CD14-positive monocyte (primary cell): ENCODE data around the gene APBB1. TPM values are rescaled to one million over a fixed set of nuclear protein-coding genes. Genes with fewer than 3 reads are reported as not detected.

ENCODE experiments used
- DNase-seq, 3 donors: peaks; one replicate each; pipeline ENCODE4 v3.0.0-alpha.2; 2011 to 2022
- H2AFZ ChIP-seq: 2 replicates; pipeline ENCODE4 v1.6.0; 2012; ENCODE audit warnings: mild to moderate bottlenecking, low read depth, low read length, inconsistent platforms; ENCODE audit not compliant: insufficient read depth, poor library complexity, severe bottlenecking
- H3K27ac ChIP-seq, 2 donors: 1 replicate in 1 of 2; 2 replicates in 1 of 2; pipeline ENCODE4 v1.5.1; 2012 to 2013; ENCODE audit warnings: low read length in 2 of 2, control low read depth in 1 of 2, inconsistent platforms in 1 of 2, low read depth in 1 of 2, mild to moderate bottlenecking in 1 of 2
- H3K27me3 ChIP-seq, 2 donors: one replicate each; pipeline versions ENCODE4 v1.6.0 to v1.6.1; 2011 to 2013; ENCODE audit warnings: low read length in 2 of 2; ENCODE audit not compliant: control insufficient read depth in 2 of 2, insufficient read depth in 2 of 2
- H3K36me3 ChIP-seq, 2 donors: replicated peaks in 1 of 2; 1 replicate in 1 of 2; 2 replicates in 1 of 2; pipeline versions ENCODE4 v1.5.1 to v1.6.1; 2012 to 2013; ENCODE audit warnings: low read length in 2 of 2, control low read depth in 1 of 2, inconsistent platforms in 1 of 2, mild to moderate bottlenecking in 1 of 2; ENCODE audit not compliant: insufficient read depth in 2 of 2, control insufficient read depth in 1 of 2
- H3K4me1 ChIP-seq, 2 donors: 1 replicate in 1 of 2; 2 replicates in 1 of 2; pipeline versions ENCODE4 v1.5.1 to v1.6.1; 2012 to 2013; ENCODE audit warnings: low read length in 2 of 2, control low read depth in 1 of 2, inconsistent platforms in 1 of 2, mild to moderate bottlenecking in 1 of 2, moderate library complexity in 1 of 2; ENCODE audit not compliant: insufficient read depth in 2 of 2, control insufficient read depth in 1 of 2
- H3K4me2 ChIP-seq: replicated peaks from 2 replicates; pipeline ENCODE3; 2012; ENCODE audit warnings: low read length, moderate library complexity, mild to moderate bottlenecking; ENCODE audit not compliant: poor library complexity, severe bottlenecking; ENCODE audit errors: extremely low read depth
- H3K4me3 ChIP-seq, 3 experiments: fragments of 200-600 bp in 1 of 3; sonication (generic) in 1 of 3; replicated peaks in 1 of 3; 1 replicate in 2 of 3; 2 replicates in 1 of 3; pipeline ENCODE4 v1.5.1; 2011 to 2013; ENCODE audit warnings: low read length in 3 of 3, mild to moderate bottlenecking in 3 of 3, control low read depth in 2 of 3, low read depth in 2 of 3, inconsistent platforms in 1 of 3, moderate library complexity in 1 of 3
- H3K79me2 ChIP-seq: 2 replicates; pipeline ENCODE4 v1.6.0; 2012; ENCODE audit warnings: mild to moderate bottlenecking, control low read depth, inconsistent platforms, low read length, moderate library complexity; ENCODE audit not compliant: insufficient read depth
- H3K9ac ChIP-seq: 2 replicates; pipeline ENCODE4 v1.6.0; 2017; ENCODE audit warnings: low read length, mild to moderate bottlenecking; ENCODE audit not compliant: insufficient read depth, poor library complexity, severe bottlenecking
- H3K9me3 ChIP-seq, 2 donors: replicated peaks in 1 of 2; 1 replicate in 1 of 2; 2 replicates in 1 of 2; pipeline versions ENCODE4 v1.5.1 to v1.6.1; 2012 to 2013; ENCODE audit warnings: low read length in 2 of 2, control low read depth in 1 of 2; ENCODE audit not compliant: control insufficient read depth in 1 of 2, insufficient read depth in 1 of 2
- H4K20me1 ChIP-seq: 2 replicates; pipeline ENCODE4 v1.6.0; 2012; ENCODE audit warnings: mild to moderate bottlenecking, low read length, control low read depth, moderate library complexity; ENCODE audit not compliant: insufficient read depth
- H3K27ac Mint-ChIP-seq, 7 donors: one replicate each; pipeline ENCODE4 v1.8.0; 2020; ENCODE audit warnings: mild to moderate bottlenecking in 7 of 7, mixed read lengths in 7 of 7, moderate library complexity in 6 of 7, inconsistent platforms in 2 of 7
- H3K27me3 Mint-ChIP-seq, 3 donors: one replicate each; pipeline ENCODE4 v1.8.0; 2021 to 2022; ENCODE audit warnings: low read depth in 3 of 3, mild to moderate bottlenecking in 3 of 3, mixed read lengths in 3 of 3, moderate library complexity in 3 of 3, inconsistent platforms in 1 of 3
- H3K36me3 Mint-ChIP-seq, 2 donors: one replicate each; pipeline ENCODE4 v1.8.0; 2020; ENCODE audit warnings: mixed read lengths in 2 of 2, inconsistent platforms in 1 of 2, mild to moderate bottlenecking in 1 of 2
- H3K4me1 Mint-ChIP-seq: one replicate; pipeline ENCODE4 v1.8.0; 2020; ENCODE audit warnings: mild to moderate bottlenecking, mixed read lengths
- H3K4me3 Mint-ChIP-seq, 2 donors: one replicate each; pipeline ENCODE4 v1.8.0; 2020; ENCODE audit warnings: mild to moderate bottlenecking in 2 of 2, mixed read lengths in 2 of 2, moderate library complexity in 1 of 2
- H3K9me3 Mint-ChIP-seq, 7 donors: one replicate each; pipeline ENCODE4 v1.8.0; 2020 to 2022; ENCODE audit warnings: mixed read lengths in 7 of 7, mild to moderate bottlenecking in 6 of 7, moderate library complexity in 6 of 7, inconsistent platforms in 2 of 7
- CTCF ChIP-seq: fragments of 200-600 bp; IDR thresholded peaks from one replicate; pipeline ENCODE4 v1.8.0; 2022; ENCODE audit warnings: antibody characterized with exemption, mild to moderate bottlenecking
- WGBS: methylation state at CpG from one replicate; pipeline ENCODE4 v1.1.5; 2013; ENCODE audit warnings: missing lambda C conversion rate; ENCODE audit not compliant: insufficient coverage; 5-methylcytosine and 5-hydroxymethylcytosine counted together
- intact Hi-C, 2 donors: fragments of 100-400 bp; cut with micrococcal nuclease; formaldehyde crosslinking; loops; one replicate each; pipeline versions ENCODE4 v1.15.0 to v1.15.1; 2023
- polyA plus RNA-seq, 3 donors: library from polyadenylated mRNA; depleted of rRNA in 1 of 3; unstranded in 2 of 3; stranded (reverse) in 1 of 3; fragments of 300-500 nt in 2 of 3; fragments of >200 nt in 1 of 3; fragmentation: Illumina TruSeq in 2 of 3; gene quantifications; 1 replicate in 2 of 3; 2 replicates in 1 of 3; pipeline ENCODE4 v1.2.3, GENCODE V29; 2012 to 2021

The APBB1 gene
- polyA plus RNA-seq, 3 donors: 0.85 to 2.5 (median 2.4) TPM

GRCh38 chr11:6411594-6412031 lies 7.3 kb downstream of the APBB1 start:
- Mint-ChIP-seq H3K4me1 (no peaks in the 10 kb centered on the region), H3K27me3 (peaks cover 0 to 3% (median 2%) of the 10 kb centered on the region in 3 donors), H3K36me3 (no peaks in the 10 kb centered on the region), H3K27ac (no peak overlapping the region), H3K9me3 (no peaks in the 10 kb centered on the region), H3K4me3 (no peak overlapping the region)
- no peak overlapping the region for H3K4me3 ChIP-seq
- no peaks in the 10 kb centered on the region for H4K20me1 ChIP-seq
- no peak for TF ChIP-seq CTCF
- H3K36me3 ChIP-seq: no peaks in the 10 kb centered on the region
- H3K4me1 ChIP-seq: peaks cover 20 to 21% of the 10 kb centered on the region in 2 donors
- 96% methylated on average over 10 of the region's 10 CpGs for WGBS
- no peaks in the 10 kb centered on the region for H3K79me2 ChIP-seq
- H3K27me3 ChIP-seq: no peaks in the 10 kb centered on the region
- H3K9me3 ChIP-seq: no peaks in the 10 kb centered on the region
- no peak overlapping the region for H3K4me2 ChIP-seq
- no peak for DNase-seq
- no peak overlapping the region for H2AFZ ChIP-seq
- intact Hi-C loops: no loop called here
- no peak overlapping the region for H3K9ac ChIP-seq
- no peak overlapping the region for H3K27ac ChIP-seq

- H2AFZ ChIP-seq: no peak overlapping the region
- H3K27ac ChIP-seq: no peak overlapping the region
- H3K4me3 Mint-ChIP-seq: no peak overlapping the region
- no peak overlapping the region for H3K9ac ChIP-seq
- H3K27ac Mint-ChIP-seq: no peak overlapping the region
- no peak overlapping the region for H3K4me2 ChIP-seq
- peaks cover 0 to 3% (median 2%) of the 10 kb centered on the region in 3 donors for H3K27me3 Mint-ChIP-seq
- no peaks in the 10 kb centered on the region for H4K20me1 ChIP-seq
- H3K27me3 ChIP-seq: no peaks in the 10 kb centered on the region
- H3K9me3 Mint-ChIP-seq: no peaks in the 10 kb centered on the region
- no peaks in the 10 kb centered on the region for H3K79me2 ChIP-seq
- no peaks in the 10 kb centered on the region for H3K36me3 ChIP-seq
- intact Hi-C loops: no loop called here
- over 99% methylated on average over 23 of the region's 23 CpGs for WGBS
- no peaks in the 10 kb centered on the region for H3K9me3 ChIP-seq
- no peak overlapping the region for H3K4me3 ChIP-seq
- DNase-seq: no peak
- no peaks in the 10 kb centered on the region for H3K36me3 Mint-ChIP-seq
- TF ChIP-seq CTCF: no peak
- H3K4me1 Mint-ChIP-seq: no peaks in the 10 kb centered on the region
- peaks cover 16% of the 10 kb centered on the region in 2 donors for H3K4me1 ChIP-seq
Measured at GRCh38 chr11:6410695-6411430, 8.0 kb downstream of the APBB1 start.
